Muscle of back (tissue), 11 donors: ENCODE measurements around the gene TBC1D10B. TPM values are rescaled to one million over a fixed set of nuclear protein-coding genes. Genes with fewer than 3 reads are reported as not detected.
"Not testable (repeated sequence)": the region's sequence is repeated elsewhere in the genome, so short reads cannot be mapped to it uniquely, and the experiment has no call there.

Source experiments
- DNase-seq, 3 donors: peaks; one replicate each; pipeline versions ENCODE4 v3.0.0 to v3.0.0-alpha.2; 2013
- polyA plus RNA-seq, 10 donors: library from polyadenylated mRNA; unstranded; fragments of 120-200 nt; gene quantifications; one replicate each; pipeline ENCODE4 v1.2.1, GENCODE V29; 2013; ENCODE audit not compliant: insufficient read length in 10 of 10

TBC1D10B gene
- polyA plus RNA-seq, 10 donors, result 26.6 to 33.6 (median 29.4) TPM

- DNase-seq, result not testable (repeated sequence)
Measured at GRCh38 chr16:30337964-30338357, 32.3 kb downstream of the TBC1D10B start.

- no peak for DNase-seq
Measured at GRCh38 chr16:30335598-30336474, 34.5 kb downstream of the TBC1D10B start.

GRCh38 chr16:30335028-30335597 lies 35.2 kb downstream of the TBC1D10B start:
- DNase-seq, result peak; percentile 67 to 95 (median 69)

GRCh38 chr16:30334473-30334989 lies 35.8 kb downstream of the TBC1D10B start:
- peak; percentile 77 to 90 (median 83) for DNase-seq

- not testable (repeated sequence) for DNase-seq
Measured at GRCh38 chr16:30324220-30324619, 46.1 kb downstream of the TBC1D10B start.

- DNase-seq, result not testable (repeated sequence)
Measured at GRCh38 chr16:30318647-30319046, 51.6 kb downstream of the TBC1D10B start.

- DNase-seq, result not testable (repeated sequence)
Measured at GRCh38 chr16:30310937-30311336, 59.4 kb downstream of the TBC1D10B start.

GRCh38 chr16:30309255-30309654 lies 61.0 kb downstream of the TBC1D10B start:
- DNase-seq, result not testable (repeated sequence)

Other genes with a start within 250 kb of the TBC1D10B start
- gene MAPK3, start 247.3 kb downstream of the TBC1D10B start, polyA plus RNA-seq, result 10 to 100 TPM; 35.8 to 50.2 (median 44.2) TPM
- gene CORO1A, start 186.9 kb downstream of the TBC1D10B start, polyA plus RNA-seq, result 10 to 100 TPM; 10.2 to 65.9 (median 16.0) TPM
- 10 to 100 TPM; 14.1 to 35.4 (median 23.4) TPM for gene BOLA2B, start 176.8 kb downstream of the TBC1D10B start, polyA plus RNA-seq
- gene SLX1A, start 176.6 kb downstream of the TBC1D10B start, polyA plus RNA-seq, result 10 to 100 TPM; 10.4 to 24.7 (median 15.7) TPM
- 1 to 10 TPM; 1.5 to 6.4 (median 2.9) TPM for gene SULT1A3, start 171.2 kb downstream of the TBC1D10B start, polyA plus RNA-seq
- gene NPIPB13, start 122.0 kb downstream of the TBC1D10B start, polyA plus RNA-seq, result 10 to 100 TPM in 4 of 10 donors, 1 to 10 TPM in 6; 1.9 to 29.3 (median 4.3) TPM
- 10 to 100 TPM; 28.4 to 43.0 (median 33.1) TPM for gene CD2BP2, start 15.2 kb downstream of the TBC1D10B start, polyA plus RNA-seq
- gene MYL11, start 4.3 kb upstream of the TBC1D10B start, polyA plus RNA-seq, result 1,000 to 10,000 TPM; 4,606 to 8,402 (median 7,909) TPM
- gene SEPTIN1, start 12.1 kb upstream of the TBC1D10B start, polyA plus RNA-seq, result 1 to 10 TPM in 9 of 10 donors, under 1 TPM in 1; 0.94 to 9.0 (median 3.0) TPM
- gene ZNF48, start 24.9 kb upstream of the TBC1D10B start, polyA plus RNA-seq, result 1 to 10 TPM; 4.8 to 8.4 (median 5.9) TPM
- 1 to 10 TPM; 3.0 to 7.0 (median 4.0) TPM for gene ZNF771, start 37.1 kb upstream of the TBC1D10B start, polyA plus RNA-seq
- gene DCTPP1, start 59.5 kb upstream of the TBC1D10B start, polyA plus RNA-seq, result 10 to 100 TPM; 22.9 to 38.5 (median 27.9) TPM
- 10 to 100 TPM; 14.1 to 22.6 (median 15.9) TPM for gene SEPHS2, start 75.4 kb upstream of the TBC1D10B start, polyA plus RNA-seq
- gene ITGAL, start 102.2 kb upstream of the TBC1D10B start, polyA plus RNA-seq, result 1 to 10 TPM; 1.5 to 8.7 (median 2.7) TPM
- gene ZNF768, start 156.1 kb upstream of the TBC1D10B start, polyA plus RNA-seq, result 10 to 100 TPM; 22.7 to 31.9 (median 25.3) TPM
- gene ZNF747, start 164.4 kb upstream of the TBC1D10B start, polyA plus RNA-seq, result 1 to 10 TPM; 5.7 to 7.6 (median 6.6) TPM
- 1 to 10 TPM; 5.6 to 8.5 (median 6.3) TPM for gene ZNF764, start 187.9 kb upstream of the TBC1D10B start, polyA plus RNA-seq
- gene ZNF688, start 201.2 kb upstream of the TBC1D10B start, polyA plus RNA-seq, result 10 to 100 TPM in 1 of 10 donors, 1 to 10 TPM in 9; 5.9 to 10.1 (median 8.1) TPM
- gene ZNF785, start 215.2 kb upstream of the TBC1D10B start, polyA plus RNA-seq, result 10 to 100 TPM in 8 of 10 donors, 1 to 10 TPM in 2; 8.2 to 16.8 (median 11.7) TPM
- gene ZNF689, start 239.9 kb upstream of the TBC1D10B start, polyA plus RNA-seq, result 1 to 10 TPM; 6.4 to 8.8 (median 7.5) TPM